A673 (cell line): ENCODE results near the gene CMPK1.

ENCODE experiments used
- CTCF ChIP-seq: fragments of 300-800, 200-600 bp; sonication (generic); conservative IDR thresholded peaks from 2 replicates; pipeline ENCODE4 v1.5.1; 2017; ENCODE audit warnings: low read depth, mild to moderate bottlenecking, antibody characterized with exemption, low read length, moderate library complexity, mixed read lengths
- EZH2 ChIP-seq: fragments of 200-600 bp; sonication (generic); IDR thresholded peaks from 2 replicates; pipeline ENCODE4 v1.6.1; 2017; ENCODE audit warnings: borderline replicate concordance, low read depth, mild to moderate bottlenecking, mixed read lengths, antibody characterized with exemption, low read length; ENCODE audit not compliant: poor library complexity, severe bottlenecking

GRCh38 chr1:47402591-47402990 lies 69.0 kb downstream of the CMPK1 start:
- TF ChIP-seq CTCF (no peak), EZH2 (no peak)
